Fibroblast of lung (primary cell): ENCODE measurements around the gene CYP2R1.

ENCODE experiments used
- EZH2 ChIP-seq: IDR thresholded peaks from 2 replicates; pipeline ENCODE4 v1.5.1; 2012; ENCODE audit warnings: low read length, control low read depth, mild to moderate bottlenecking; ENCODE audit errors: missing control alignments
- TF ChIP-seq, protein P1 (sequence below), 2 donors: IDR thresholded peaks in 1 of 2; conservative IDR thresholded peaks in 1 of 2; 1 replicate in 1 of 2; 2 replicates in 1 of 2; pipeline ENCODE4 v1.5.1; 2011 to 2012; ENCODE audit warnings: low read length in 2 of 2, control low read depth in 1 of 2, inconsistent platforms in 1 of 2, low read depth in 1 of 2, mild to moderate bottlenecking in 1 of 2

DNA sequence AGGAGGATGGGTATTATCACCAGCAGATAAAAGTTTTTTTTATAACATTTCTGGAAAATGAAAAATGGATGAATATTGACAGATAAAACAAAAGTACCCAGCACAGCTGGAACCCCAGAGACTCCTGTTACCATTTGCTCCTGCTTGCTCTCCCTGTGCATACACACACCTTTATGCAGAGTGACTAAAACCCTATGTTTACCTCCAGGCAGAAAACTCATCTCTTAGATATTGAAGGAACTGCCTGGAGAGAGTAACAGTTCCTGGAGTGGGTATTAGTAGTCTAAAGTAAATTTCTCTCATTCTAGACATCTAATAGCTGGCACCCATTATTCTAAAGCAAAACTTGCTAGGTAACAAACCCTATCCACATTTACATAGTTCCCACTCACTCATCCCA lies 38.0 kb downstream of the CYP2R1 start:
- TF ChIP-seq, protein P1, sequence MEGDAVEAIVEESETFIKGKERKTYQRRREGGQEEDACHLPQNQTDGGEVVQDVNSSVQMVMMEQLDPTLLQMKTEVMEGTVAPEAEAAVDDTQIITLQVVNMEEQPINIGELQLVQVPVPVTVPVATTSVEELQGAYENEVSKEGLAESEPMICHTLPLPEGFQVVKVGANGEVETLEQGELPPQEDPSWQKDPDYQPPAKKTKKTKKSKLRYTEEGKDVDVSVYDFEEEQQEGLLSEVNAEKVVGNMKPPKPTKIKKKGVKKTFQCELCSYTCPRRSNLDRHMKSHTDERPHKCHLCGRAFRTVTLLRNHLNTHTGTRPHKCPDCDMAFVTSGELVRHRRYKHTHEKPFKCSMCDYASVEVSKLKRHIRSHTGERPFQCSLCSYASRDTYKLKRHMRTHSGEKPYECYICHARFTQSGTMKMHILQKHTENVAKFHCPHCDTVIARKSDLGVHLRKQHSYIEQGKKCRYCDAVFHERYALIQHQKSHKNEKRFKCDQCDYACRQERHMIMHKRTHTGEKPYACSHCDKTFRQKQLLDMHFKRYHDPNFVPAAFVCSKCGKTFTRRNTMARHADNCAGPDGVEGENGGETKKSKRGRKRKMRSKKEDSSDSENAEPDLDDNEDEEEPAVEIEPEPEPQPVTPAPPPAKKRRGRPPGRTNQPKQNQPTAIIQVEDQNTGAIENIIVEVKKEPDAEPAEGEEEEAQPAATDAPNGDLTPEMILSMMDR (conservative IDR thresholded peaks at IDR 0.05 in 1 of 2, IDR thresholded peaks at IDR 0.05 in 1 of 2; ENCODE audit: low read depth in 1 of 2, low read length in 2 of 2): no peak
- TF ChIP-seq EZH2: no peak
